DMS 273 (cell line): Measurements from ENCODE around the gene AXDND1.
A peak's percentile ranks its signal among the peaks of the same experiment; 100 is the strongest.
"Not testable (repeated sequence)": the region's sequence is repeated elsewhere in the genome, so short reads cannot be mapped to it uniquely, and the experiment has no call there.

ENCODE experiments used
- DNase-seq: peaks from one replicate; lab custom pipeline; 2025; ENCODE audit not compliant: unreplicated experiment; lab: John Stamatoyannopoulos, UW

The AXDND1 gene

GRCh38 chr1:179365342-179366092 lies at the start of gene AXDND1:
Gene AXDND1 (plus strand): TSS chr1:179365971. CDS start chr1:179366510, 539 bp downstream.
- peak; percentile 92 for DNase-seq

GRCh38 chr1:179318491-179318890 lies 47.3 kb upstream of the AXDND1 start:
- no peak for DNase-seq

GRCh38 chr1:179321533-179322216 lies 44.1 kb upstream of the AXDND1 start:
- no peak for DNase-seq

GRCh38 chr1:179322557-179322956 lies 43.2 kb upstream of the AXDND1 start:
- DNase-seq = no peak

GRCh38 chr1:179323436-179323835 lies 42.3 kb upstream of the AXDND1 start:
- no peak for DNase-seq

- DNase-seq = no peak
Observed at GRCh38 chr1:179325836-179326235, 39.9 kb upstream of the AXDND1 start.

GRCh38 chr1:179326746-179327145 lies 39.0 kb upstream of the AXDND1 start:
- no peak for DNase-seq

- DNase-seq = no peak
Observed at GRCh38 chr1:179327196-179327595, 38.6 kb upstream of the AXDND1 start.

- no peak for DNase-seq
Observed at GRCh38 chr1:179327679-179328078, 38.1 kb upstream of the AXDND1 start.

- DNase-seq = no peak
Observed at GRCh38 chr1:179329862-179330261, 35.9 kb upstream of the AXDND1 start.

- DNase-seq = no peak
Observed at GRCh38 chr1:179334440-179334839, 31.3 kb upstream of the AXDND1 start.

GRCh38 chr1:179337288-179337687 lies 28.5 kb upstream of the AXDND1 start:
- DNase-seq = no peak

GRCh38 chr1:179337942-179338560 lies 27.7 kb upstream of the AXDND1 start:
- no peak for DNase-seq

GRCh38 chr1:179340918-179341317 lies 24.9 kb upstream of the AXDND1 start:
- DNase-seq = no peak

GRCh38 chr1:179341943-179342547 lies 23.7 kb upstream of the AXDND1 start:
- DNase-seq = no peak

GRCh38 chr1:179342740-179343404 lies 22.9 kb upstream of the AXDND1 start:
- no peak for DNase-seq

GRCh38 chr1:179351281-179351680 lies 14.5 kb upstream of the AXDND1 start:
- no peak for DNase-seq

GRCh38 chr1:179352236-179352635 lies 13.5 kb upstream of the AXDND1 start:
- DNase-seq = no peak

- no peak for DNase-seq
Observed at GRCh38 chr1:179353546-179353945, 12.2 kb upstream of the AXDND1 start.

GRCh38 chr1:179361631-179362030 lies 4.1 kb upstream of the AXDND1 start:
- DNase-seq = not testable (repeated sequence)
